GM13977 (cell line): ENCODE measurements around the gene NPHS2.

ENCODE experiments used
- DNase-seq: peaks from one replicate; pipeline ENCODE4 v3.0.0; 2012; ENCODE audit warnings: low spot score
- in situ Hi-C: fragments of 300-500 bp; cut with MboI; formaldehyde crosslinking; loops from one replicate; pipeline ENCODE4 v1.12.0; 2022; ENCODE audit warnings: low sequenced_read_pairs, low pct_unique_long_range_greater_than_20kb, mixed read lengths, inconsistent platforms; ENCODE audit not compliant: unreplicated experiment
- TF ChIP-seq, protein P1 (sequence below): IDR thresholded peaks from 2 replicates; pipeline ENCODE4 v1.5.1; 2012; ENCODE audit warnings: mild to moderate bottlenecking, control low read depth; ENCODE audit not compliant: insufficient read depth; ENCODE audit errors: extremely low read depth, missing control alignments

The NPHS2 gene

DNA sequence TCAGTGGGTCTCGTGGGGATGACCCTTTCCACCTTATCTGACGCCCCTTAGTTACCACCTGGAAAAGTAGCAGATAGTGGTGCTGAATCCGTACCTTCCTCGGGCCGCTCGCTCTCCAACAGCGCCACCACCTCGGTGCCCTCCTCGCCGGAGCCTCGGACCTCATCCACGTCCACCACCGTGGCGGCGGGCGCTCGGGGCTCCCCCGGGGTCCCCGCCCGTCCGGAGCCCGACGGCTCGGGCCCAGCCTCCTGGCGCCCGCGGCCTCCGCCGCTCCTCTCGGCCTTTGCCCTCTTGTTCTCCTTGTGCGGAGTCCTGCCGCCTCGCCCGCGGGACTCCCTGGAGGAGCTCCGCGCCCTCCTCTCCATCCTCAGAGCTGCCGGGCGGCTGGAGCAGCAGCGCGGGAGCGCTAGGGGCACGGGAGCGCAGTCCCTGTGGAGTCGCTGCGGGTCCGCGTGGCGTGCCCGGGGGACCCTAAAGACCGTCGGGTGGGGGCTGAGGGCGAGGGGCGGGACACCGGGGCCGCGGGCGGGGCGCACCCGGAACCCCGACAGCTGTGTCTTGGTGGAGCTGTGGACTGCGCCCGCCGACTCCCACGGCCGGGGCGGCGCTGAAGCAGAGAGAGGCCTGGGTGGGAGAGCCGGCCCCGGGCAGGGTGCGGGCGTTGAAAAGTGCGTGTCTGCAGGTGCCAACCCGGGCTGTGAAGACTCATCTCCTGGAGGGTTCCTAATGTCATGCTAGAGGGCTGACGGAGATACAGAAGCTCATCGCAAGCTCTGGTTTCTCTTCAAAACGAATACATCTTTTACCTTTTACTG lies at the start of gene NPHS2:
Gene NPHS2 (minus strand): TSS at position 452 of the 818 bp plus-strand sequence. CDS start 84 bp downstream, at position 368.
- TF ChIP-seq, protein P1, sequence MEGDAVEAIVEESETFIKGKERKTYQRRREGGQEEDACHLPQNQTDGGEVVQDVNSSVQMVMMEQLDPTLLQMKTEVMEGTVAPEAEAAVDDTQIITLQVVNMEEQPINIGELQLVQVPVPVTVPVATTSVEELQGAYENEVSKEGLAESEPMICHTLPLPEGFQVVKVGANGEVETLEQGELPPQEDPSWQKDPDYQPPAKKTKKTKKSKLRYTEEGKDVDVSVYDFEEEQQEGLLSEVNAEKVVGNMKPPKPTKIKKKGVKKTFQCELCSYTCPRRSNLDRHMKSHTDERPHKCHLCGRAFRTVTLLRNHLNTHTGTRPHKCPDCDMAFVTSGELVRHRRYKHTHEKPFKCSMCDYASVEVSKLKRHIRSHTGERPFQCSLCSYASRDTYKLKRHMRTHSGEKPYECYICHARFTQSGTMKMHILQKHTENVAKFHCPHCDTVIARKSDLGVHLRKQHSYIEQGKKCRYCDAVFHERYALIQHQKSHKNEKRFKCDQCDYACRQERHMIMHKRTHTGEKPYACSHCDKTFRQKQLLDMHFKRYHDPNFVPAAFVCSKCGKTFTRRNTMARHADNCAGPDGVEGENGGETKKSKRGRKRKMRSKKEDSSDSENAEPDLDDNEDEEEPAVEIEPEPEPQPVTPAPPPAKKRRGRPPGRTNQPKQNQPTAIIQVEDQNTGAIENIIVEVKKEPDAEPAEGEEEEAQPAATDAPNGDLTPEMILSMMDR: no peak
- in situ Hi-C loops: no loop called here
- DNase-seq: no peak

- in situ Hi-C loops: no loop called here
- TF ChIP-seq, protein P1: no peak
- DNase-seq: no peak
Observed at GRCh38 chr1:179612361-179612760, 36.6 kb upstream of the NPHS2 start.

- in situ Hi-C loops: no loop called here
- no peak for DNase-seq
- TF ChIP-seq, protein P1: no peak
Observed at GRCh38 chr1:179601093-179601492, 25.3 kb upstream of the NPHS2 start.

DNA sequence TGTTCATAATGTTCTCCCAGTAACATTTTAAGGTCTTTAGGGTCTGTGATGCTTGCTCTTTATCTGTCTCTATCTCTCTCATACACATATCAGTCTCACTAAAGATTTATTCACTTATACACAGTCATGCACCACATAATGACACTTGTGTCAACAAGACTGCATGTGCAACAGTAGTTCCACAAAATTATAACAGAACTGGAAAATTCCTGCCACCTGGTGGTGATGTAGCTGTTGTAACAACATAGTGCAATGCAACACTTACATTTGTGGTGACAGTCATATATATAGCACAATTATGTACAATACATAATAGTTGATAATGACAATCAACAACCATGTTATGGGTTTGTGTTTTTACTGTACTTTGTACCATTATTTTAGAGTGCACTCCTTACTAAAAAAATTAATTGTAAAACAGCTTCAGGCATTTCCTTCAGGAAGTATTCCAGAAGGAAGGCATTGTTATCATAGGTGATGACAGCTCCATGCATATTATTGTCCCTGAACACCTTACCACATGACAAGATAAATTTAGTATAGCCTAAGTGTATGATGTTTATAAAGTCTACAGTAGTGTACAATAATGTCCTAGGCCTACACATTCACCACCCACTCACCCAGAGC lies 24.0 kb upstream of the NPHS2 start:
- TF ChIP-seq, protein P1: peak; percentile 21
- in situ Hi-C loops: no loop called here
- no peak for DNase-seq

GRCh38 chr1:179598631-179599030 lies 22.9 kb upstream of the NPHS2 start:
- TF ChIP-seq, protein P1: no peak
- in situ Hi-C loops: no loop called here
- DNase-seq: no peak

GRCh38 chr1:179591592-179592580 lies 16.1 kb upstream of the NPHS2 start, which contains the start of gene TDRD5:
TSS of gene TDRD5 (plus strand) at chr1:179591832. CDS start at chr1:179592616, 784 bp downstream.
- in situ Hi-C loops: no loop called here
- TF ChIP-seq, protein P1: no peak
- DNase-seq: peak; percentile 50
